GM19043 (cell line): ENCODE data around the gene GNAL.

ENCODE experiments used
- ATAC-seq: cut with Tn5 transposase; IDR thresholded peaks from one replicate; pipeline ENCODE4 v1.9.1; 2021; ENCODE audit warnings: low read depth; ENCODE audit not compliant: unreplicated experiment

Gene GNAL

GRCh38 chr18:11864471-11864870 lies 175.4 kb downstream of the GNAL start:
- ATAC-seq = no peak

- no peak for ATAC-seq
These were observed 176.0 kb downstream of the GNAL start for GRCh38 chr18:11865071-11865470.

- no peak for ATAC-seq
These were observed 177.3 kb downstream of the GNAL start for GRCh38 chr18:11866329-11866728.

- no peak for ATAC-seq
These were observed 177.7 kb downstream of the GNAL start for GRCh38 chr18:11866764-11867163.

GRCh38 chr18:11868230-11868629 lies 179.2 kb downstream of the GNAL start:
- no peak for ATAC-seq

- ATAC-seq = no peak
These were observed 182.4 kb downstream of the GNAL start for GRCh38 chr18:11871501-11871900.

- ATAC-seq = no peak
These were observed 183.5 kb downstream of the GNAL start for GRCh38 chr18:11872479-11873136.

- ATAC-seq = no peak
These were observed 184.7 kb downstream of the GNAL start for GRCh38 chr18:11873670-11874340.

GRCh38 chr18:11874676-11875075 lies 185.6 kb downstream of the GNAL start:
- no peak for ATAC-seq

GRCh38 chr18:11877497-11878135 lies 188.6 kb downstream of the GNAL start:
- ATAC-seq = no peak

- no peak for ATAC-seq
These were observed 191.7 kb downstream of the GNAL start for GRCh38 chr18:11880586-11881304.

- ATAC-seq = no peak
These were observed 193.6 kb downstream of the GNAL start for GRCh38 chr18:11882636-11883035.

GRCh38 chr18:11883153-11883552 lies 194.1 kb downstream of the GNAL start:
- peak; percentile 84 for ATAC-seq

- ATAC-seq = no peak
These were observed 195.4 kb downstream of the GNAL start for GRCh38 chr18:11884396-11885030.

- ATAC-seq = no peak
These were observed 196.3 kb downstream of the GNAL start for GRCh38 chr18:11885278-11885947.

GRCh38 chr18:11886577-11887110 lies 197.6 kb downstream of the GNAL start:
- no peak for ATAC-seq

- no peak for ATAC-seq
These were observed 198.5 kb downstream of the GNAL start for GRCh38 chr18:11887328-11888128.

- no peak for ATAC-seq
These were observed 199.7 kb downstream of the GNAL start for GRCh38 chr18:11888726-11889125.

- ATAC-seq = no peak
These were observed 200.2 kb downstream of the GNAL start for GRCh38 chr18:11889284-11889683.
